Testis (tissue), 2 donors: ENCODE measurements around the gene CAMTA1.

Experiments used
- CTCF ChIP-seq, 3 experiments: fragments of 450-650 bp in 2 of 3; fragments of 200-600 bp in 1 of 3; sonication (generic) in 1 of 3; IDR thresholded peaks; one replicate each; pipeline ENCODE4 v1.5.1; 2016 to 2019; ENCODE audit warnings: antibody characterized with exemption in 3 of 3, mild to moderate bottlenecking in 2 of 3, moderate library complexity in 1 of 3
- POLR2A ChIP-seq: fragments of 450-650 bp; IDR thresholded peaks from one replicate; pipeline ENCODE4 v1.6.1; 2017; ENCODE audit warnings: antibody characterized with exemption, mild to moderate bottlenecking, moderate library complexity

DNA sequence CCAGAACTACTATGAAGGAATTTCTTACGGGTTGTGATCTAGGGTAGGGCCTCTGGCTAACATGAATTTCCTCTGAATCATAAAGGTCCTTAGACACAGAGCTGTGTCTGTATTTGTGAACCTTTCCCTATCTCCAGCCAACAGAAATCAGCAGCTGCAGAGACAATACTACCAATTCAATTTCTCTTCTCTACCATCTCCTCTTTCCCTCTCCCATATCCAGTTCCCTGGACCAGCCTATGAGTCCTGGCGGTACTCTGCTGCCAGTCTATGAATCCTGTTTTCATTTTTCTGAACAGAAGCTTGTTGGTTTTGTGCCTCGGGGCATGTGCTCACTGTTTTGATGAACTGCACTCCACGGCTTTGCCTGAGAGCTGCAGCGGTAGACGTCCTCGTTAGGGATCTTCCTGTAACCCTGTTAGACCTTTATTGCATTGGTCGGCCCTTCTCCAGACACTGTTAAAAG is 527.9 kb downstream of the CAMTA1 start:
- TF ChIP-seq CTCF (IDR thresholded peaks at IDR 0.05) (no peak), POLR2A (no peak)
